Breast epithelium (tissue), 4 donors: ENCODE results near the gene PDCD10. TPM values are rescaled to one million over a fixed set of nuclear protein-coding genes. Genes with fewer than 3 reads are reported as not detected.

Experiments used
- DNase-seq, 2 donors: peaks; one replicate each; pipeline ENCODE4 v3.0.0-alpha.2; 2019; ENCODE audit warnings: low spot score in 2 of 2
- H3K27ac ChIP-seq, 2 donors: fragments of 200-600 bp; sonication (generic) in 1 of 2; one replicate each; pipeline ENCODE4 v1.5.1; 2016 to 2019; ENCODE audit warnings: mild to moderate bottlenecking in 1 of 2
- H3K27me3 ChIP-seq, 2 donors: fragments of 200-600 bp; sonication (generic) in 1 of 2; one replicate each; pipeline versions ENCODE4 v1.5.1 to v1.6.0; 2017 to 2019; ENCODE audit warnings: control low read depth in 1 of 2, mild to moderate bottlenecking in 1 of 2
- H3K36me3 ChIP-seq: fragments of 200-600 bp; one replicate; pipeline ENCODE4 v1.5.1; 2019
- H3K4me1 ChIP-seq, 2 donors: fragments of 200-600 bp; sonication (generic); one replicate each; pipeline ENCODE4 v1.5.1; 2016 to 2019; ENCODE audit warnings: control low read depth in 1 of 2
- H3K4me3 ChIP-seq, 3 donors: fragments of 200-600 bp; sonication (generic); 1 replicate in 2 of 3; 2 replicates in 1 of 3; pipeline ENCODE4 v1.5.1; 2016 to 2019; ENCODE audit warnings: mild to moderate bottlenecking in 3 of 3, moderate library complexity in 2 of 3
- H3K9me3 ChIP-seq, 2 donors: fragments of 200-600 bp; sonication (generic) in 1 of 2; one replicate each; pipeline ENCODE4 v1.5.1; 2016 to 2019; ENCODE audit warnings: control low read depth in 1 of 2
- POLR2A ChIP-seq: fragments of 450-650 bp; IDR thresholded peaks from one replicate; pipeline ENCODE4 v1.6.1; 2016; ENCODE audit warnings: antibody characterized with exemption, mild to moderate bottlenecking, moderate library complexity
- POLR2AphosphoS5 ChIP-seq, 3 donors: sonication (generic); formaldehyde crosslinking; IDR thresholded peaks; one replicate each; pipeline ENCODE4 v1.6.1; 2017; ENCODE audit warnings: antibody characterized with exemption in 3 of 3
- intact Hi-C: fragments of 100-400 bp; cut with DNase I; formaldehyde crosslinking; loops from one replicate; pipeline ENCODE4 v1.15.1; 2023; ENCODE audit warnings: low total_unique reads
- total RNA-seq, 3 donors: library from RNA; depleted of rRNA; stranded (reverse); fragments of >200 nt; gene quantifications; one replicate each; pipeline ENCODE4 v1.1.0, GENCODE V29; 2016
- TF ChIP-seq, protein P1 (sequence below), 3 donors: fragments of 450-650 bp; IDR thresholded peaks; one replicate each; pipeline ENCODE4 v1.5.1; 2016 to 2017; ENCODE audit warnings: antibody characterized with exemption in 3 of 3, mild to moderate bottlenecking in 3 of 3, moderate library complexity in 3 of 3

PDCD10 gene
- total RNA-seq, 3 donors from 2014 or later = 64.6 to 85.9 (median 79.6) TPM

DNA sequence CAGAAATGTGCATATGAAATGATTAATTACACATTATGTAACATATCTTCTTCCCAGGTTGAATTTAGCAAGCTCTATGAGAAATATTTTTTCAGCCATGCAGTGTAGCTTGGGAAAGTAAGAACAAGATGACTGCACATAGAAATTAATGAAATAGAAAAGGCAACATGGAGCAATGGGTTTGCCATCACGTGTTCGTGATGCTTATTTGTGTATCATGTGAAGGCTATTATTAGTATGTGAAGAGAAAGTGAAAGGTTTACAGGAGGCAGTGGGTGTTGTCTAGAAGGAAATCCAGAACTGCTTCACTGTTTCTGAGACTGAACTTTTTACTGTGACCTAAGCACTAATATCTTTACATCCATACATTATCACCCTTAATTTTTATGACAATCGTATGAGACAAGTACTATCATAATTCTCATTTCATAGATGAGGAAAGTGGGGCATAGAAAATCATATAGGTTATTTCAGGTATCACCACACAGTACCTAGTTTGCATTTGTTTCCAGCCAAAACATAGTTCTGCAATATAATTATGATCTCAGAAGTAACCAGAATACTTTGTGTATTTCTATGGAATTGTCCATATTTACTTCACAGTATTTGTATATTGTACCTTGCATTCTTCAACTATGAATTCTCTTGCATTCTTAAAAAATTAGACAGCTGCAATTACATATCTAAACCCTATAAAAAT is 15.7 kb upstream of the PDCD10 start:
- DNase-seq = no peak
- Histone ChIP-seq H3K4me1 (no peaks in the 10 kb centered on the region), H3K4me3 (no peak overlapping the region), H3K36me3 (no peaks in the 10 kb centered on the region), H3K27ac (no peak overlapping the region), H3K9me3 (no peaks in the 10 kb centered on the region), H3K27me3 (no peaks in the 10 kb centered on the region)
- intact Hi-C loops = no loop called here
- TF ChIP-seq POLR2A = no peak

- Histone ChIP-seq H3K4me3 (no peak overlapping the region), H3K4me1 (no peaks in the 10 kb centered on the region), H3K36me3 (no peaks in the 10 kb centered on the region), H3K9me3 (no peaks in the 10 kb centered on the region), H3K27me3 (no peaks in the 10 kb centered on the region), H3K27ac (no peak overlapping the region)
- intact Hi-C loops = no loop called here
- no peak for DNase-seq
- TF ChIP-seq, protein P1, sequence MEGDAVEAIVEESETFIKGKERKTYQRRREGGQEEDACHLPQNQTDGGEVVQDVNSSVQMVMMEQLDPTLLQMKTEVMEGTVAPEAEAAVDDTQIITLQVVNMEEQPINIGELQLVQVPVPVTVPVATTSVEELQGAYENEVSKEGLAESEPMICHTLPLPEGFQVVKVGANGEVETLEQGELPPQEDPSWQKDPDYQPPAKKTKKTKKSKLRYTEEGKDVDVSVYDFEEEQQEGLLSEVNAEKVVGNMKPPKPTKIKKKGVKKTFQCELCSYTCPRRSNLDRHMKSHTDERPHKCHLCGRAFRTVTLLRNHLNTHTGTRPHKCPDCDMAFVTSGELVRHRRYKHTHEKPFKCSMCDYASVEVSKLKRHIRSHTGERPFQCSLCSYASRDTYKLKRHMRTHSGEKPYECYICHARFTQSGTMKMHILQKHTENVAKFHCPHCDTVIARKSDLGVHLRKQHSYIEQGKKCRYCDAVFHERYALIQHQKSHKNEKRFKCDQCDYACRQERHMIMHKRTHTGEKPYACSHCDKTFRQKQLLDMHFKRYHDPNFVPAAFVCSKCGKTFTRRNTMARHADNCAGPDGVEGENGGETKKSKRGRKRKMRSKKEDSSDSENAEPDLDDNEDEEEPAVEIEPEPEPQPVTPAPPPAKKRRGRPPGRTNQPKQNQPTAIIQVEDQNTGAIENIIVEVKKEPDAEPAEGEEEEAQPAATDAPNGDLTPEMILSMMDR (IDR thresholded peaks at IDR 0.05) = no peak
- TF ChIP-seq POLR2AphosphoS5 (IDR thresholded peaks at IDR 0.05) = no peak
- no peak for TF ChIP-seq POLR2A
Measured at GRCh38 chr3:167749728-167750127, 15.0 kb upstream of the PDCD10 start.

DNA sequence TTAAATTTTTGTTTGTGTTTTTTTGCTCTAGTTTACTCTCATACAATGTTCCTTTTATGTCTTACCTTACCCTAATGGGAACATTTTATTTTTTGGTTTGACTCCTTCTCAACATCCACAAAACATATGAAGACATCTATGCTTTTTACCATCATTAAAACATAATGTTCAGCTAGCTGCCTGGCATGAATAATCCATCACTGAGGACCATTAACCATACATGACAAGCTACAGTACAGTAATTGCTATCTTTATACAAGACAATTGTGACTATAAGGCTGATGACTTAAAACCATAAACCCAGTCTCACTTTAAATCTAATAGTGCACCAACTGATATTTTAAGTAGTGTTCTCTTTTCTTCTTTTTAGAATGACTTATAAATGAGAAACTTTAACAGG is 14.5 kb upstream of the PDCD10 start:
- TF ChIP-seq POLR2A = no peak
- TF ChIP-seq POLR2AphosphoS5 (IDR thresholded peaks at IDR 0.05) = no peak
- TF ChIP-seq, protein P1 (IDR thresholded peaks at IDR 0.05) = no peak
- Histone ChIP-seq H3K27me3 (no peaks in the 10 kb centered on the region), H3K9me3 (no peaks in the 10 kb centered on the region), H3K27ac (no peak overlapping the region), H3K4me1 (no peaks in the 10 kb centered on the region), H3K36me3 (no peaks in the 10 kb centered on the region), H3K4me3 (no peak overlapping the region)
- intact Hi-C loops = no loop called here
- no peak for DNase-seq

DNA sequence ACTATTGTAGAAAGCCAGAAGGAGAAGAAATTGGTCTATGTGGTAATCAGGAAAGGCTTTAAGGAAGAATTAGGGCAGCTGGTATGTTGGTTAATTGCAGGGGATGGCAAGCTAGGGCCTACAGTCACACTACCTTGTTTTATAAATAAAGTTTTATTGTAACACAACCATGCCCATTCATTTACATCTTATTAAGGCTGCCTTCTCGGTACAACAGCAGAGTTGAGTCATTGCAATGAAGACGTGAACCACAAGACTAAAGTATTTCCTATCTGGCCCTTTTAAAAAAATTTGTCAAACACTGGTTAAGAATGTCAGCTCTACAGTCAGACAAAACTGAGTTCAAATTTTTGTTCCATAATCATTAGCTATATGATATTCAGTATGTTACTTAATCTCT is 9.1 kb upstream of the PDCD10 start:
- intact Hi-C loops = no loop called here
- no peaks in the 10 kb centered on the region for H3K4me1 ChIP-seq
- DNase-seq = no peak
- H3K9me3 ChIP-seq = no peaks in the 10 kb centered on the region
- no peaks in the 10 kb centered on the region for H3K27me3 ChIP-seq
- H3K4me3 ChIP-seq = no peak overlapping the region
- no peak overlapping the region for H3K27ac ChIP-seq
- TF ChIP-seq, protein P1 (IDR thresholded peaks at IDR 0.05) = no peak
- no peak for TF ChIP-seq POLR2AphosphoS5 (IDR thresholded peaks at IDR 0.05)
- no peaks in the 10 kb centered on the region for H3K36me3 ChIP-seq

DNA sequence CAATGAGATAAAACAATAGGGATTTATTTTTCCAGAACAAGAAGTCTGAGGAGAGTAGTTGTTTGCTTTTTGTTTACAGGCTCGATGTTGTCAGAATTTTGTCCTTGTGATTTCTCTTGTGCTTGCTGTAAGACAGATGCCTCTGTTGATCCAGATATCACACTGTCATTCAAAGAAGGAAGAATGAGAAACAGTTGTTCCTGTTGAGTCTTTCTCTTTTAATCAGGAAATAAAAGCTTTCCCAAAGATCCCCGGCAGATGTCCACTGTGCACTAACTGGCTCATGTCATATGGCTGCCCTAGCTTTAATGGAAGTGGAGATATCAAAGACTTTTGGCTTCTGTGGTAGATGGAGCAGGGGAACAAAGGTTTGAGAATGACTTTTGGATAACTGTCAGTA is 7.6 kb upstream of the PDCD10 start:
- no peak for DNase-seq
- no peaks in the 10 kb centered on the region for H3K27me3 ChIP-seq
- no peaks in the 10 kb centered on the region for H3K36me3 ChIP-seq
- no peak for TF ChIP-seq POLR2AphosphoS5 (IDR thresholded peaks at IDR 0.05)
- no peaks in the 10 kb centered on the region for H3K4me1 ChIP-seq
- no peaks in the 10 kb centered on the region for H3K9me3 ChIP-seq
- intact Hi-C loops = no loop called here
- no peak overlapping the region for H3K4me3 ChIP-seq
- H3K27ac ChIP-seq = no peak overlapping the region

DNA sequence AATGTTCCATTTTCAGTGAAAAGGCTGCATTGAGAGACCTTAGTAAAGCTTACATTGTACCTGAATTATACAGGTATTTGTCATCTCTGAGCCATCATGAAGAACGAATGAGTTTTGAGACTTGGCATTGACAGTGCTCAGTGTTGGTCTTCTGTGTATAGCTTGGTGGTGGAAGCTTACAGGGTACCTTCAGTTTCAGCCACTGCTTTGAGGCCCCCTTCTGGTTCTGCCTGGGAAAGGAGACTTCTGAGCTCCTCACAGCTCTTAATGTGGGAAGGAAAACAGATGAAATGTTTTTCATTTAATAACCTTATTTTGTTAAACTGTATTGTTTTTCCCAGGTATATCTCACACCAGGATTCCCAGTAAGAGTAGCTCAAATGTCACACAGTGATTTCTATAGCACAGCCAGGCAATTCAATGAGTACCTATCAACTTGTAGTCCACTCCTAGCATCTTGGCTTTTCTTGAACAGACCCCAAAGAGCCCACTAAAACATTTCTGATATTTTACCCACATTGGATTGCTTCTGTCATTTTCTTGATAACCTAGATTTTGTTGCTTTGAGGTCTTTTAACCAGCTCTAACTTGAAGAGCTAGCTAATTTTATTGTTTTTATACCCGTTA is 6.4 kb upstream of the PDCD10 start:
- intact Hi-C loops = no loop called here
- DNase-seq = no peak
- Histone ChIP-seq H3K4me1 (no peaks in the 10 kb centered on the region), H3K9me3 (no peaks in the 10 kb centered on the region), H3K4me3 (no peak overlapping the region), H3K27ac (no peak overlapping the region), H3K36me3 (no peaks in the 10 kb centered on the region), H3K27me3 (no peaks in the 10 kb centered on the region)
- no peak for TF ChIP-seq POLR2AphosphoS5 (IDR thresholded peaks at IDR 0.05)
- no peak for TF ChIP-seq POLR2A
- TF ChIP-seq, protein P1 (IDR thresholded peaks at IDR 0.05) = no peak
